Retina (tissue), 1 donor: Measurements from ENCODE around the gene TMTC1.

Experiments
- DNase-seq: peaks from one replicate; pipeline ENCODE4 v3.0.0-alpha.2; 2016

The TMTC1 gene

GRCh38 chr12:29738365-29738764 lies 45.4 kb downstream of the TMTC1 start:
- no peak for DNase-seq

DNA sequence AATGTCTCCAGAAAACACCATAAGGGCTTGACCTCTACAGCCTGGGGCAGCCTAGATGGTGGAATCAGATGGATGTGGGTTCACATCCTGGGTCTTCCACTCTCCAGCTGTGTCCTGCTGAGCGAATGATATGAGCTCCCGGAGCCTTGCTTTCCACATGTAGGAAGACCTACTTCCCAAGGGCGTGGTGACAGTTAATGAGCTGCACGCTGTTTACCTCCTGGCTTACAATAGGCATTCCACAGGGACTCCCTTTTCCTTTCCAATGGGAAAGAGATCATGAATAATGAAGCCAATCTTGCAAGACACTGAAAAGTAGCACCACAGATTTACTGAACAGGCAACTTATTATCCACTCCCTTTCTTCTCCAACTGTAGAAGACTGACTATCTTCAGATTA lies 46.1 kb downstream of the TMTC1 start:
- no peak for DNase-seq

- no peak for DNase-seq
Measured at GRCh38 chr12:29735604-29736003, 48.1 kb downstream of the TMTC1 start.

DNA sequence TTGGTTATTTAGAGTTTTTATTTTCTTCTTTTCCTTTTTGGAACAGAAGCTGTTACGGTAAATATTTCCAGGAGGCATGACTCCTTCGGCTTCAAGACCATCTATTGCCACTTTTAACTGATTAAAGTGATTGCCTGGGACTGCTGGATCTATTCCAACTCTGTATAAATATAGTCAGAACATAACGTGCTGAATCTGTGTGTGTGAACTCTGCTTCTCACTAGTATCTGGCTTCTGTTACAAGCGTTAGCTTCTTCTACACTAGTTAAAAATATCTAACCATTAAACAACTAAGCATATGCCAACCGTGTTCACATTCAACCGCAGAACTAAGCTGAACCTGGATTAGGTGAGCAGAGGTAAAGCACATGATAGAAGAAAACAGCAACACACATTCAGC lies 49.0 kb downstream of the TMTC1 start:
- no peak for DNase-seq

DNA sequence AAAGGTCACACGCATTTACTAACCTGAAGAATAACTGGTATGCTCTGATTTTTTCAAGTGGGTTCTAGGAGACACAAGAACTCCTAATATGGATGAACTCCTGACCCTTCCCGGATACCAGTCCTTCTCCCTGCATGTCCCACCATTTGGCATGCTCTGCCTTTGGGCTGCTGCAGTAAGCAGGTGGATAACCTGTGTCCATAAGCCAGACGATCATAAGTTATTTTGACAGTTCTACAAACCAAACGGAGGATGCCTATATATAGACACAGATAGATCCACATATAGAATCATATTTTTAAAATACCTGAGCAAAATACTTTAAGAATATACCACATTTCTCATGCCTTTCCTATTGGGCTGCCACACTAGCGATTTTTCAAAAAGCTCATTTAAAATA lies 49.4 kb downstream of the TMTC1 start:
- DNase-seq, result no peak

GRCh38 chr12:29733501-29733900 lies 50.2 kb downstream of the TMTC1 start:
- no peak for DNase-seq

GRCh38 chr12:29733060-29733459 lies 50.7 kb downstream of the TMTC1 start:
- no peak for DNase-seq

GRCh38 chr12:29732593-29732992 lies 51.1 kb downstream of the TMTC1 start:
- no peak for DNase-seq

DNA sequence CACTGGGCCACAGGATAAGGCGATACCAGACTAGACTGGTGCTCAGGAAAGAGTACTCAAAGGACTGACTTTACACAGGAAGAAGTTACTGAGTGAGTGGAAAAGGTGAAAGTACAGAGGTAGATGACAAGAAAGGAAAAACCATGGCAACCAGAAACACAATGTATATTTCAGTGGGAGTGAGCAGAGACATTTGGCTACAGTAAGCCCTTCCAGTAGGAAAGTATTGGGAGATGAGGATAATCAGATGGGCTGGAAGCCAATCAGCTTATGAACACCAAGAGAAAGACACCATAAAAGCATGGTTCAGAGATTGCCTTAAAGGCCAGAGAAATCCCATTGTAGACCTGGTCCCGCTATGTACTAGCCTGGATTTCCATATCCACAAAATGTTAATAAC lies 51.6 kb downstream of the TMTC1 start:
- DNase-seq, result no peak

DNA sequence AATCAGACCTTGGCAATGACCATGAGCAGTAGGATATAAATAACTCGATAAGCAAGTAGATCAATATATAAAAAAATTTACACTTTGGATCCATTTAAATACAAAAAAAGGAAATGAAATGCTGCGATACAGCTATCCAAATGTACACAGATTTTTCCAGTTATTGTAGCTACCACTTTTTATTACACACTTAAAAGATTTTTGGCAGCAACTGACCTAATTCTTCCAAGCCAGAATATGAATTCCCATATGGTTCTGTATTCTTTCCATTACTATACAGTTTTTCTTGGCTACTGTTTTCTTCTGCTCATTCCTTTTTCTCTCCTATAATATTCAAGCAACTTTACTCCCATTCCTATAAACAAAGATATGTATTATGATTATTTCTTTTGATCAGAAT lies 52.2 kb downstream of the TMTC1 start:
- DNase-seq, result no peak

DNA sequence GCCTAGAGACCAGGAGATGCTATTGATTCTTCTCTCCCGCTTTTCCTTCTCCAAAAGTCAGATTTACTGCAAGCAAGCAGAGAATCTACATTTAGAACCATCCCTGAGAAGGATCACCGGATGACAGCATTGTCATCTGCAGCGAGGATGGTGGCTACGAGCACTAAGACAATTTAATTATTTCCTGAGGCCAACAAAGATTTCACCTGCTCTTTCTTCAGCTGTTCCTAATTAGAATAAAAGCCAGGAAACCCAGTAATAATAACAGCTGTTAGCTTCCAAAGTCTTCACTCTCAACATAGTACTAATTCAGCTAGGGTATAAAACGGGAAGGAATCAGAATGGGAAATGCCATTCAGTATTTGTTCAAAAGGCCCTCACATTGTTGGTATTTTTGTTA lies 53.3 kb downstream of the TMTC1 start:
- DNase-seq, result no peak

DNA sequence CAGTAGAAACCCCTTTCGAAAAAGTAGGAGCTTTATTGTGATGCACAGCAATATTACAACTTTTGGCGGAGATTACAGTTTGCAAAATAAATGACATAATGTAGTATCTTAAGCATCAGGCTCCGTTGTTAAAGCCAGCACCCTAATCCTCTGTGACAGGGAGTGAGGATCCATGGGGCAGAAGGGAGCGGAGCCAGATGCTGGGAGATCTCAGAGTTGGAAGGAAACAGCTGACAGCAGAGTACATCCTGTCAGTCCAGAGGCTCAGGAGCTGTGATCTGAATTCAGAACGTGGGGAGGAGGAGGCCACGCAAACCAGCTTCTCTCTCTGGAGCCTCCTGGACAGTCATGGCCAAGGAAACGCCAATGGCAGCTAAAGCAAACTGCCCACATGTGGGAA lies 55.7 kb downstream of the TMTC1 start:
- DNase-seq, result no peak

DNA sequence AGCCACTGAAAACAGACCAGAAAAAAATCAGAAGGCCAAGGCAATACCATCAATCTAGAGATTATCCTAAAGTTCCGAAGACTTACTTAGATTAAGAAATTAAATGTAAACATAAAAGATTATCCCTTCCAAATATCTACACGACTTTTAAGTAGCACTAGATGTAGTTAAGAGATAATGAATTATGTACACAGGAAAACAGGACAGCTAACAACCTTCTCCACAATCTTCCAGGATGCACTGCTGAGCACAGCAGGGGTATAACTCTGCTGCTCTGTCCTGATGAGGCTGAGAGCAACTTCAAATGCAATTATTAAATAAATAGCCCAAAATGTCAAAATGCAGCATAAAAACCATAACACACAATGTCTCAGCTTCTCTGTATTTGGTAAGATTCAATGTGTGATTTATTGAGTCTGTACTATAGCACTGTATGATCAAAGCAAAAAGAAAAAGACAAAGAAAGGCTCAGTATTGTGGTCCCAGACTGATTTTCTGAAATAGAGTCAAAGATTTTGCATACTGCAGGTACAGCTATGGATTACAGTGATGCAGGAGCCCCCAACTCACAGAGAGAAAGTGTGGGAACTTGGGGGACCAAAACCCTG lies 56.9 kb downstream of the TMTC1 start:
- DNase-seq, result no peak

DNA sequence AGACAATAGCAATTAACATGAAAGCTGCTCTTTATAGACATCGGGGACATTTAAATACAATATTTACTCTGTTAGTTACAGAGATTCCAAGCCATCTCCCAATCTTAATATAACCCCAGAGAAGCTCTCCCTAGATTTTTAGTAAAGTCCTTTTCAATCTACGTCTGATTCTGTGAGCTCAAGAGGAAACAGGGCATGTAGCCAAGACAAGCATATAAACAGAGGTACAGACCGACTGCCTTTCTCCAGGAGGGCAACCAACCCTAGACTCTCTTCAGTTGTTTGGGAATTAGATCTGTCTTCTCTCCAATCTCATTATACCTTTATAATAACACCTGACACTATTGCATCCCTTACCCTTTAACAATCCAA lies 57.4 kb downstream of the TMTC1 start:
- peak; percentile 43 for DNase-seq

- DNase-seq, result peak; percentile 67
Measured at GRCh38 chr12:29725587-29726320, 58.0 kb downstream of the TMTC1 start.

GRCh38 chr12:29722164-29722563 lies 61.6 kb downstream of the TMTC1 start:
- no peak for DNase-seq

DNA sequence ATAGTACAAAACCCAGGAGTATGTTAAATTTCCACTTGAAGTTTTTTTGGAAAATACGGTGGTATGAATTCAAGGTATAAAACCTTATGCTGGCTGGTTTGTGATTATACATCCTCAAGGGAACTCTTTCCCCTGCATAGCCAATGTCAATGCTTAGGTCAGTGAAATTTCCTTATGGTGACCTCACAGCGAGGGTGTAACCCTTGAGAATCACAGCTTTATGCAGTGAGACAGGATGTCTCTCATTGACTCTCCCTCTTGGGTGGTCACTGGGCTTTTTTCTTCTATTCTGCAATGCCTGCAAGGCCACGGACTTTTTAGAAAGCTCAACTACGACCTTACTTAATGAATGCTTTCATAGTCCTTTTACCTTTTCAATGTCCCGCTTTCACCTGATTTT lies 64.4 kb downstream of the TMTC1 start:
- no peak for DNase-seq

DNA sequence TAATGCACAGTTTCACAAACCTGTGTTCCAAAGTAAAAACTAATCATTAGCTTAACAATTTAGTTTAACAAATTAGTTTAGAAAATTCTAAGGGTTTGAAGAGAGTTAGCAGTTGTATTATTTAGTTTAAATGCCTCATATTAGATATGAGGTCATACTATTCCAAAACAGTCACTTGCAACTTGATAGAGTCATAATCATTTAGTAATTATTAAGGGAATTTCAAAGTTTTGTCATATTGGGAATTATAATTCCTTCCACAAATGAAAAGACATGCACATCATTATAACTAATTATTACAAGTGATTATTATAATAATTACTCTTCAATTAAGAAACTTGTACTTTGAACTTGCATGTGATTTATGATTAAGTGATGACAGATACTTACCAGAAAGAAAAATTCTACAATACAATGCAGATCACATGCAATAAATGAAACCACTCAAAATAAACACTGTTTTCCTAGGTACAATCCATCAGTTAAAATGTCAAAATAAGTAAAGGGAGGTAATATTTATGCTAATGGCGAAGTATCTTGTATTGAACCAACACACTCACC lies 66.1 kb downstream of the TMTC1 start:
- no peak for DNase-seq

DNA sequence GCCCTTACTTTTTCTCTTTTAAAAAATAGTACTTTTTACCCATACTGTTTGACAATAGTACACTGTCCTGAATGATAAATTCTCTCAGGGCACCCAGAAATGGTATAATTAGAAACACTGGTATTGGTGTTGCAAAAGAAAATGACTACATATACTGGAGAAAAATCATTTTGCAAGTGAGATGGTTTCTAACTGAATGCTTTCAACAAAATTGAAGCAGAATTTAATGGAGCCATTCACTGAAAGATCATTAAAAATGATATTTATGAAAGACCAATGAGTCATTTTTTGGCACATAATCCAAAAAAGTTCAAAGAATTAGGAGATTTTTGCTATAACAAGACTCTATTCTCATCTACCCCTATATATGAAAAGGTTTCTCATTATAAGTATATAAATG lies 68.8 kb downstream of the TMTC1 start:
- DNase-seq, result no peak

GRCh38 chr12:29713729-29714128 lies 70.0 kb downstream of the TMTC1 start:
- DNase-seq, result no peak

- DNase-seq, result no peak
Measured at GRCh38 chr12:29711381-29711780, 72.4 kb downstream of the TMTC1 start.

DNA sequence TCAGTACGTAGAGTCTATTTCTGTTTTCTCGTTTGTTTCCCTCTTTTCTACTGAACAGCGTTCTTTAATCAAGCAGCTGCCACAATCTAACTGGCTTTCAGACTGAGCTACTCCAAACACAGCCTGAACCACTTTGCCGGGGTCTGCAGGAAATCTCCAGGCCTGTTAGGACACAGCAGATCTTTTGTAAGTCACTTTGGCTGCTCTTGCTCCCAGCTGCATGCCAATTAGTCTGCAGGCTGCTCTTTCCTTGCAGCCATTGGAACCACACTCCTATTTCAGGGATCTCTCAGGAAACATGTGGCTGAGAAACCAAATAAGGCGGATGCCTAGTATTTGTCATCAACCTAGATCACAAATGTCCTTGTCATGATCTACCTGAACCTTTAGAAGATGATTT lies 73.6 kb downstream of the TMTC1 start:
- DNase-seq, result peak; percentile 59

DNA sequence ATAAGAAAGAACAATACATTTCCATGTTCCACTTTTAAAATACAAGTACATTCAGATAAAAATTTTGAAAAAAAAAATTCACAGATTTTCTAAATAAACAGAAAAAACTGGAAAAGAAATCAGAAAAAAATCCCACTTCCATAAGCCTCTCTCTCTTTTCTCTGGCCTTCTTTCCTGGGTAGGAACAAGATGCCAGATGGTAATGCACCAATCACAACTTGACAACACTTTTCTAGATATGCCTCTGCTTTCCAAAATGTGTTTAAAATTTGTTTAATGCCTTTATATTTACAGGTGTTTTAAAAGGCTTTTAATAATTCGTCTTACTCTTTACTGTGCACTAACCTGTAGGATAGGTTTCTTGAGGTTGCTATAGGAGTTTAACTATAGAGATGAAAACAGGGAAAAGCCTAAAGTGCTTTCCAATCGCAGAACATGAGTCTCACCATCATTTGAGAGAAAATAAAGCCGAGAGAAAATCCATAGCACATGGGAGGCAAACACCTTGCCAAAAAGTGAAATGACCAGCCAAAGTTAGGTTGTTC lies 74.2 kb downstream of the TMTC1 start:
- DNase-seq, result no peak

- DNase-seq, result no peak
Measured at GRCh38 chr12:29709054-29709453, 74.7 kb downstream of the TMTC1 start.
